Neuronal stem cell (in vitro differentiated cells): Measurements from ENCODE around the gene BTBD2.

Source experiments
- DNase-seq: peaks from one replicate; pipeline ENCODE4 v3.0.0-alpha.2; 2013; ENCODE audit warnings: low spot score
- H2AFZ ChIP-seq: one replicate; pipeline ENCODE4 v1.6.1; 2013; ENCODE audit warnings: mild to moderate bottlenecking, low read length, inconsistent platforms
- H2AK5ac ChIP-seq: 2 replicates; pipeline ENCODE4 v1.6.1; 2013; ENCODE audit warnings: low read depth, mild to moderate bottlenecking, inconsistent platforms, low read length, moderate library complexity, mixed read lengths
- H2BK120ac ChIP-seq: 2 replicates; pipeline ENCODE4 v1.6.1; 2013; ENCODE audit warnings: low read depth, mild to moderate bottlenecking, inconsistent platforms, low read length, moderate library complexity, mixed read lengths
- H2BK12ac ChIP-seq: one replicate; pipeline ENCODE4 v1.6.1; 2013; ENCODE audit warnings: low read length, inconsistent platforms
- H2BK15ac ChIP-seq: 2 replicates; pipeline ENCODE4 v1.6.1; 2013; ENCODE audit warnings: mild to moderate bottlenecking, low read length, inconsistent platforms, mixed read lengths
- H2BK5ac ChIP-seq: one replicate; pipeline ENCODE4 v1.6.1; 2013; ENCODE audit warnings: inconsistent platforms, mild to moderate bottlenecking, low read length, moderate library complexity
- H3K14ac ChIP-seq: one replicate; pipeline ENCODE4 v1.6.1; 2013; ENCODE audit warnings: low read length, inconsistent platforms
- H3K18ac ChIP-seq: 2 replicates; pipeline ENCODE4 v1.6.1; 2013; ENCODE audit warnings: low read length, inconsistent platforms
- H3K23ac ChIP-seq: 2 replicates; pipeline ENCODE4 v1.6.1; 2013; ENCODE audit warnings: low read depth, mild to moderate bottlenecking, mixed read lengths, low read length, inconsistent platforms; ENCODE audit not compliant: poor library complexity
- H3K27ac ChIP-seq: replicated peaks from 3 replicates; pipeline ENCODE4 v1.5.1; 2013; ENCODE audit warnings: low read length, inconsistent platforms
- H3K27me3 ChIP-seq, 3 experiments: 2 replicates each; pipeline ENCODE4 v1.6.1; 2013; ENCODE audit warnings: low read length in 3 of 3, mild to moderate bottlenecking in 2 of 3, inconsistent platforms in 1 of 3, low read depth in 1 of 3, mixed read lengths in 1 of 3, moderate library complexity in 1 of 3; ENCODE audit not compliant: control insufficient read depth in 3 of 3, insufficient read depth in 3 of 3
- H3K36me3 ChIP-seq, 2 donors: replicated peaks in 1 of 2; 2 replicates each; pipeline ENCODE4 v1.6.1; 2013; ENCODE audit warnings: low read length in 2 of 2; ENCODE audit not compliant: control insufficient read depth in 2 of 2, insufficient read depth in 2 of 2
- H3K4ac ChIP-seq: 2 replicates; pipeline ENCODE4 v1.6.1; 2013; ENCODE audit warnings: inconsistent platforms, mild to moderate bottlenecking, low read length, moderate library complexity
- H3K4me1 ChIP-seq, 2 donors: 1 replicate in 1 of 2; 2 replicates in 1 of 2; pipeline ENCODE4 v1.6.1; 2013; ENCODE audit warnings: low read length in 2 of 2, low read depth in 1 of 2; ENCODE audit not compliant: control insufficient read depth in 2 of 2, insufficient read depth in 1 of 2
- H3K4me2 ChIP-seq: one replicate; pipeline ENCODE4 v1.6.1; 2013; ENCODE audit warnings: mild to moderate bottlenecking, low read length, inconsistent platforms; ENCODE audit not compliant: insufficient read depth, poor library complexity, severe bottlenecking
- H3K4me3 ChIP-seq, 2 donors: 2 replicates each; pipeline ENCODE4 v1.5.1; 2013; ENCODE audit warnings: low read length in 2 of 2, mild to moderate bottlenecking in 2 of 2, inconsistent platforms in 1 of 2, moderate library complexity in 1 of 2
- H3K79me1 ChIP-seq: one replicate; pipeline ENCODE4 v1.6.1; 2013; ENCODE audit warnings: low read depth, mild to moderate bottlenecking, inconsistent platforms, low read length, moderate library complexity
- H3K9ac ChIP-seq: one replicate; pipeline ENCODE4 v1.6.1; 2013; ENCODE audit warnings: mild to moderate bottlenecking, low read depth, low read length, inconsistent platforms; ENCODE audit not compliant: poor library complexity
- H3K9me3 ChIP-seq, 2 donors: replicated peaks in 1 of 2; 2 replicates each; pipeline versions ENCODE3 to v1.6.1; 2013; ENCODE audit warnings: low read length in 2 of 2, mild to moderate bottlenecking in 2 of 2, inconsistent platforms in 1 of 2, low read depth in 1 of 2, mixed read lengths in 1 of 2, moderate library complexity in 1 of 2; ENCODE audit not compliant: control insufficient read depth in 2 of 2, insufficient read depth in 1 of 2
- H4K8ac ChIP-seq: one replicate; pipeline ENCODE4 v1.6.1; 2013; ENCODE audit warnings: low read depth, mild to moderate bottlenecking, inconsistent platforms, low read length, moderate library complexity
- H4K91ac ChIP-seq: one replicate; pipeline ENCODE4 v1.6.1; 2013; ENCODE audit warnings: low read length, low read depth, mild to moderate bottlenecking, inconsistent platforms; ENCODE audit not compliant: poor library complexity
- WGBS, 2 donors: extraction: QIAGEN DNeasy Blood & Tissue Kit; methylation state at CpG; one replicate each; pipeline ENCODE4 v1.1.7; 2013; ENCODE audit warnings: missing lambda C conversion rate in 2 of 2, mixed read lengths in 1 of 2; ENCODE audit not compliant: insufficient read length in 2 of 2, insufficient replicate concordance in 1 of 2; ENCODE audit errors: extremely low coverage in 2 of 2; 5-methylcytosine and 5-hydroxymethylcytosine counted together

BTBD2 gene

DNA sequence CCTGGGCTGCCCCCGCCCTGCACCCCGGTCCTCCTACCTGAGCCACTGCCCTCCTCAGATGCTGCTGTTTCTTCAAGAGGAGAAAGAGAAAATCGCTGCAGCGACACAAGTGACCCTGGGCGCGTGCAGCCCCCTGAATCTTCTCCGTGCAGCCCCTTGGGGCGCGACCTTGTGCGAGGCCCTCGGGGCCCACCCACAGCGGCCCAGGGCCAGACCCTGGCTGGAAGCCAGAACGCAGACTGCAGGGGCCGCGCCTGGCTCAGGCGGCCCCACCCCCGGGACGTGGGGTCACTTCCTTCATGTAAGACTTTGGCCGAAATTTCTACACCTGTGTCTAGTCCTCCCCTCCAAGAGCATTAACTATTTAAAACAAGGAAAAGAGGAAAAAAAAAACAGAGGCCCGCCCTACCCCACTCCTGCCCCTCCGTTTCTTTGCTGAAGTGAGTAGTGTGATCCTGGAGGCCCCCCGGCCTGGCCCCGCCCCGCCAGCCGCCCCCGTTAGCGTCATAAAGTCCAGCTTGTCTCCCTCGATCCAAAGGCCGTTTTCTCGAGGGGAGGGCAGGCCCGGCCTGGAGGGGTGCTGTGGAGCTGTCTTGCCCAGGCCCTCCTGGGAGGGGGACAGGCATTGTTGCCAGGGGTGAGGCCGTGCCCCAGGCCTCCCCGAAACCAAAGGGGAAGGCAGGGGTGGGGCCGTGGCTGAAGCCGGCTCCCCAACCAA, 35.3 kb downstream of the BTBD2 start:
- no peak overlapping the region for H2AFZ ChIP-seq
- H2BK12ac ChIP-seq = no peak overlapping the region
- peaks cover 13% of the 10 kb centered on the region for H3K79me1 ChIP-seq
- no peak overlapping the region for H3K4me2 ChIP-seq
- H3K14ac ChIP-seq = no peak overlapping the region
- H3K27me3 ChIP-seq = no peaks in the 10 kb centered on the region
- peaks cover 0 to 2% of the 10 kb centered on the region in 2 donors for H3K4me1 ChIP-seq
- H3K4ac ChIP-seq = no peak overlapping the region
- H3K9me3 ChIP-seq = peaks cover 0 to 2% of the 10 kb centered on the region in 2 donors
- H3K36me3 ChIP-seq = peaks cover 38 to 82% of the 10 kb centered on the region in 2 donors
- peak overlapping the region; percentile 18 for H2BK5ac ChIP-seq
- no peak overlapping the region for H4K91ac ChIP-seq
- no peak overlapping the region for H2BK15ac ChIP-seq
- no peak overlapping the region for H3K9ac ChIP-seq
- no CpG with 5 or more reads among the region's 35 CpGs for WGBS, 2 donors
- no peak overlapping the region for H3K23ac ChIP-seq
- H2AK5ac ChIP-seq = no peak overlapping the region
- H3K4me3 ChIP-seq = no peak overlapping the region
- peak overlapping the region; percentile 28 for H3K18ac ChIP-seq
- no peak overlapping the region for H2BK120ac ChIP-seq
- DNase-seq = no peak
- H3K27ac ChIP-seq = no peak overlapping the region
- no peak overlapping the region for H4K8ac ChIP-seq

DNA sequence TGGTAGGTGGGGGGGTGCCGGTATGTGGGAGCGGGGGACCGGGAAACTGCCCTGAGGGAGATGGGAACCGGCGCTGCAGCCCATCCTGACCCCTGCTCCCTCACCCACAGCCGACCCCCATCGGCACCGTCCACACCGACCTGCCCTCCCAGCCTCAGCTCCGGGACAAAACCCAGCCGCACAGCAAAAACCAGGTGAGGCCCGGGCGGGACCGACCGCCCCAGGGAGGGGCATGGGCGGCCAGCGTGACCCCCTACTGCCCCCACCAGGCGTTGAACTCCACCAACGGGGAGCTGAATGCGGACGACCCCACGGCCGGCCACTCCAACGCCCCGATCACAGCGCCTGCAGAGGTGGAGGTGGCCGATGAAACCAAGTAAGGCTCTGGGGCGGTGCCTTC, 35.9 kb downstream of the BTBD2 start:
- no peak overlapping the region for H2BK15ac ChIP-seq
- H3K4me1 ChIP-seq = peaks cover 0 to 2% of the 10 kb centered on the region in 2 donors
- WGBS, 2 donors = no CpG with 5 or more reads among the region's 28 CpGs
- H4K8ac ChIP-seq = no peak overlapping the region
- no peak overlapping the region for H3K27ac ChIP-seq
- no peak overlapping the region for H3K4ac ChIP-seq
- H3K9me3 ChIP-seq = peaks cover 0 to 2% of the 10 kb centered on the region in 2 donors
- H3K14ac ChIP-seq = no peak overlapping the region
- H2AFZ ChIP-seq = no peak overlapping the region
- H3K9ac ChIP-seq = no peak overlapping the region
- peaks cover 38 to 82% of the 10 kb centered on the region in 2 donors for H3K36me3 ChIP-seq
- H3K27me3 ChIP-seq = no peaks in the 10 kb centered on the region
- no peak overlapping the region for H3K23ac ChIP-seq
- no peak overlapping the region for H3K18ac ChIP-seq
- no peak overlapping the region for H3K4me2 ChIP-seq
- H2BK120ac ChIP-seq = no peak overlapping the region
- no peak overlapping the region for H2BK5ac ChIP-seq
- H3K79me1 ChIP-seq = peaks cover 18% of the 10 kb centered on the region
- H4K91ac ChIP-seq = no peak overlapping the region
- DNase-seq = no peak
- no peak overlapping the region for H2BK12ac ChIP-seq
- no peak overlapping the region for H2AK5ac ChIP-seq
- no peak overlapping the region for H3K4me3 ChIP-seq

- no peak overlapping the region for H3K18ac ChIP-seq
- no peak overlapping the region for H2BK15ac ChIP-seq
- no peak overlapping the region for H3K27ac ChIP-seq
- H2AFZ ChIP-seq = no peak overlapping the region
- no peak overlapping the region for H3K4me2 ChIP-seq
- H3K79me1 ChIP-seq = peaks cover 24% of the 10 kb centered on the region
- no peak overlapping the region for H4K8ac ChIP-seq
- no peak overlapping the region for H2AK5ac ChIP-seq
- WGBS, 2 donors = no CpG with 5 or more reads among the region's 43 CpGs
- H3K14ac ChIP-seq = no peak overlapping the region
- no peak overlapping the region for H3K23ac ChIP-seq
- peaks cover 0 to 2% of the 10 kb centered on the region in 2 donors for H3K4me1 ChIP-seq
- H3K36me3 ChIP-seq = peaks cover 42 to 83% of the 10 kb centered on the region in 2 donors
- DNase-seq = no peak
- peaks cover 0 to 3% of the 10 kb centered on the region in 2 donors for H3K9me3 ChIP-seq
- no peak overlapping the region for H2BK12ac ChIP-seq
- no peak overlapping the region for H2BK5ac ChIP-seq
- no peaks in the 10 kb centered on the region for H3K27me3 ChIP-seq
- H3K4me3 ChIP-seq = no peak overlapping the region
- H2BK120ac ChIP-seq = no peak overlapping the region
- peak overlapping the region; percentile 60 for H3K9ac ChIP-seq
- no peak overlapping the region for H3K4ac ChIP-seq
- no peak overlapping the region for H4K91ac ChIP-seq
These were observed 36.5 kb downstream of the BTBD2 start for GRCh38 chr19:1979017-1979416.

GRCh38 chr19:1978346-1978894, 37.1 kb downstream of the BTBD2 start:
- Histone ChIP-seq H3K14ac (no peak overlapping the region), H3K79me1 (peaks cover 26% of the 10 kb centered on the region), H4K91ac (no peak overlapping the region), H3K23ac (no peak overlapping the region), H3K4me1 (peaks cover 0 to 2% of the 10 kb centered on the region in 2 donors), H3K4me3 (no peak overlapping the region), H3K27me3 (no peaks in the 10 kb centered on the region), H2AK5ac (no peak overlapping the region), H3K4me2 (no peak overlapping the region), H2BK12ac (no peak overlapping the region), H3K36me3 (peaks cover 41 to 82% of the 10 kb centered on the region in 2 donors), H3K9ac (no peak overlapping the region), H2AFZ (no peak overlapping the region), H2BK120ac (no peak overlapping the region), H4K8ac (no peak overlapping the region), H2BK15ac (no peak overlapping the region), H3K27ac (no peak overlapping the region), H3K4ac (no peak overlapping the region), H3K9me3 (peaks cover 0 to 3% of the 10 kb centered on the region in 2 donors), H3K18ac (no peak overlapping the region), H2BK5ac (no peak overlapping the region)
- no peak for DNase-seq
- no CpG with 5 or more reads among the region's 51 CpGs for WGBS, 2 donors
